H1 (cell line): ENCODE results near the gene ASAP3.

Experiments used
- CREB1 ChIP-seq: IDR thresholded peaks from 2 replicates; pipeline ENCODE4 v1.6.1; 2012; ENCODE audit warnings: inconsistent platforms
- EP300 ChIP-seq, 2 experiments: IDR thresholded peaks; 1 replicate in 1 of 2; 2 replicates in 1 of 2; pipeline ENCODE4 v1.6.1; 2011 to 2012; ENCODE audit warnings: low read depth in 2 of 2, low read length in 2 of 2, mild to moderate bottlenecking in 2 of 2, borderline replicate concordance in 1 of 2, inconsistent platforms in 1 of 2, moderate library complexity in 1 of 2
- MAX ChIP-seq: IDR thresholded peaks from 2 replicates; pipeline ENCODE4 v1.6.1; 2012; ENCODE audit warnings: inconsistent platforms
- POLR2A ChIP-seq, 2 experiments: IDR thresholded peaks; 1 replicate in 1 of 2; 2 replicates in 1 of 2; pipeline ENCODE4 v1.6.1; 2011; ENCODE audit warnings: low read depth in 2 of 2, low read length in 2 of 2, mild to moderate bottlenecking in 2 of 2; ENCODE audit errors: control extremely low read depth in 1 of 2
- SP1 ChIP-seq: IDR thresholded peaks from 2 replicates; pipeline ENCODE4 v1.6.1; 2011; ENCODE audit warnings: low read depth, low read length
- TAF1 ChIP-seq: IDR thresholded peaks from 2 replicates; pipeline ENCODE4 v1.6.1; 2011; ENCODE audit warnings: mild to moderate bottlenecking, low read depth, low read length
- TF ChIP-seq, protein P1 (sequence below), 3 experiments: IDR thresholded peaks; 1 replicate in 2 of 3; 2 replicates in 1 of 3; pipeline versions ENCODE4 v1.5.1 to v1.6.1; 2011; ENCODE audit warnings: low read length in 3 of 3, mild to moderate bottlenecking in 3 of 3, inconsistent platforms in 2 of 3, low read depth in 1 of 3, moderate library complexity in 1 of 3; ENCODE audit not compliant: insufficient read depth in 1 of 3; ENCODE audit errors: control extremely low read depth in 1 of 3

DNA sequence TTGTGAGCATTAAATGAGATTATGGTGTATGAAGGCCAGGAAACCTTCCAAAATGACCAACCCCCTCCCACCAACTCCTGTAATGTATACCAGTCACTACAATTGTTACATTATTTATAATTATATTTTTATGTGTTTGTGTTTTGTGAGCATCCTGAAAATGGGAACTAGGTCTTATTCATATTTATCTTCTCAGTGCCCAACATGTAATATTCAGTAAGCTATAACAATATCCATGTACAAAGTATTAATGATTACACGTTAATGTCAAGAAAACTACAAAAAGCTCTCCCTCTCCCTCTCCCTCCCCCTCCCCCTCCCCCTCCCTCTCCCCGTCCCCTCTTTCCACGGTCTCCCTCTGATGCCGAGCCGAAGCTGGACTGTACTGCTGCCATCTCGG, 19.0 kb upstream of the ASAP3 start:
- TF ChIP-seq MAX = no peak
- TF ChIP-seq, protein P1, sequence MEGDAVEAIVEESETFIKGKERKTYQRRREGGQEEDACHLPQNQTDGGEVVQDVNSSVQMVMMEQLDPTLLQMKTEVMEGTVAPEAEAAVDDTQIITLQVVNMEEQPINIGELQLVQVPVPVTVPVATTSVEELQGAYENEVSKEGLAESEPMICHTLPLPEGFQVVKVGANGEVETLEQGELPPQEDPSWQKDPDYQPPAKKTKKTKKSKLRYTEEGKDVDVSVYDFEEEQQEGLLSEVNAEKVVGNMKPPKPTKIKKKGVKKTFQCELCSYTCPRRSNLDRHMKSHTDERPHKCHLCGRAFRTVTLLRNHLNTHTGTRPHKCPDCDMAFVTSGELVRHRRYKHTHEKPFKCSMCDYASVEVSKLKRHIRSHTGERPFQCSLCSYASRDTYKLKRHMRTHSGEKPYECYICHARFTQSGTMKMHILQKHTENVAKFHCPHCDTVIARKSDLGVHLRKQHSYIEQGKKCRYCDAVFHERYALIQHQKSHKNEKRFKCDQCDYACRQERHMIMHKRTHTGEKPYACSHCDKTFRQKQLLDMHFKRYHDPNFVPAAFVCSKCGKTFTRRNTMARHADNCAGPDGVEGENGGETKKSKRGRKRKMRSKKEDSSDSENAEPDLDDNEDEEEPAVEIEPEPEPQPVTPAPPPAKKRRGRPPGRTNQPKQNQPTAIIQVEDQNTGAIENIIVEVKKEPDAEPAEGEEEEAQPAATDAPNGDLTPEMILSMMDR (IDR thresholded peaks at IDR 0.05; ENCODE audit: control extremely low read depth in 1 of 3, insufficient read depth in 1 of 3, low read depth in 1 of 3, low read length in 3 of 3) = no peak
- TF ChIP-seq EP300 (IDR thresholded peaks at IDR 0.05; ENCODE audit: borderline replicate concordance in 1 of 2, low read depth in 2 of 2, low read length in 2 of 2) = no peak
- no peak for TF ChIP-seq CREB1
- TF ChIP-seq SP1 = no peak
- TF ChIP-seq POLR2A (IDR thresholded peaks at IDR 0.05; ENCODE audit: control extremely low read depth in 1 of 2, low read depth in 2 of 2, low read length in 2 of 2) = no peak
- TF ChIP-seq TAF1 = no peak
